NB4 (cell line): ENCODE results near the gene MRPL24.

Experiments
- DNase-seq: peaks from one replicate; pipeline ENCODE4 v3.0.0; 2010; ENCODE audit warnings: low read depth
- H3K4me3 ChIP-seq: one replicate; pipeline ENCODE4 v1.5.1; 2011; ENCODE audit warnings: mild to moderate bottlenecking, low read depth, low read length, moderate library complexity
- MYC ChIP-seq: IDR thresholded peaks from 2 replicates; pipeline ENCODE4 v1.6.1; 2011; ENCODE audit warnings: low read depth, low read length
- POLR2A ChIP-seq: IDR thresholded peaks from 2 replicates; pipeline ENCODE4 v1.6.1; 2011; ENCODE audit warnings: mild to moderate bottlenecking; ENCODE audit not compliant: insufficient read length; ENCODE audit errors: extremely low read depth
- TF ChIP-seq, protein P1 (sequence below): IDR thresholded peaks from 2 replicates; pipeline ENCODE4 v1.6.1; 2011; ENCODE audit warnings: low read depth, low read length
- TF ChIP-seq, protein P2 (sequence below): IDR thresholded peaks from one replicate; pipeline ENCODE4 v1.5.1; 2012; ENCODE audit warnings: low read depth, low read length

MRPL24 gene

DNA sequence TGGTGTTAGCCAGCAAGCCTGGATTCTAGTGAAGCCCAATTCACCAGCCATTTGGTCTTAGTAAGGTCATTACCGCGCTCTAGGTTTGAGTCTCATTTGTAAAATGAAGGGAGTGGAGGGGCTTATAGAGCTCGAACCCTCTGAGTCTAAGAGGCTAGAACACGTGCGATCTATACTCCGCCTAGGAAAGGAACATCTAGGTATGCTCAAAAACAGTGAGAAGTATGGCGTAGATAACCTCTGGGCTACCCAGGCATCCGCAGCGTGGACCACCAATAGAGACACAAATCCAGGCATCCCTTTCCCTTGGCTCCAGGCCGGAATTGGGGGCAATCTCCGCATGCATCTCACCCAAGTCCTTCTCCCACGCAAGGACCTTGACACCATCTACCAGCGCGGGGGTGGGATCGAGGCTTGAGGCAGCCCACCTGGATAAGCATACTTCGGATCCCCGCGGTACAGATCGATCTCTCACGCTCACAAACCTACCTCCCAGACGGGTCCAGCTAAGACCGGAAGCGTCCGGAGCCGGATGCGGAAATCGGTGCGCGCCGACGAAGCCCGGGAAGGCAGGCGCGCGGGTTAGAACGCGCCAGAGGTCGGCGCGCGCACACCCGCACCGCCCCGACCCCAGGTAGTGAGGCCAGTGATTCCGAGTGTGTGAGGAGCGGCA is 12.8 kb downstream of the MRPL24 start, which contains the start of gene METTL25B:
Gene METTL25B, plus strand, starts transcription at position 544 of the 673 bp plus-strand sequence. CDS start 636 bp downstream, outside the sequence.
- DNase-seq, result peak; percentile 87
- peak; percentile 24; the same call in 1 of the 2 replicates for TF ChIP-seq MYC
- TF ChIP-seq POLR2A, result peak; percentile 38
- TF ChIP-seq, protein P1, sequence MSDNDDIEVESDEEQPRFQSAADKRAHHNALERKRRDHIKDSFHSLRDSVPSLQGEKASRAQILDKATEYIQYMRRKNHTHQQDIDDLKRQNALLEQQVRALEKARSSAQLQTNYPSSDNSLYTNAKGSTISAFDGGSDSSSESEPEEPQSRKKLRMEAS, result no peak
- TF ChIP-seq, protein P2, sequence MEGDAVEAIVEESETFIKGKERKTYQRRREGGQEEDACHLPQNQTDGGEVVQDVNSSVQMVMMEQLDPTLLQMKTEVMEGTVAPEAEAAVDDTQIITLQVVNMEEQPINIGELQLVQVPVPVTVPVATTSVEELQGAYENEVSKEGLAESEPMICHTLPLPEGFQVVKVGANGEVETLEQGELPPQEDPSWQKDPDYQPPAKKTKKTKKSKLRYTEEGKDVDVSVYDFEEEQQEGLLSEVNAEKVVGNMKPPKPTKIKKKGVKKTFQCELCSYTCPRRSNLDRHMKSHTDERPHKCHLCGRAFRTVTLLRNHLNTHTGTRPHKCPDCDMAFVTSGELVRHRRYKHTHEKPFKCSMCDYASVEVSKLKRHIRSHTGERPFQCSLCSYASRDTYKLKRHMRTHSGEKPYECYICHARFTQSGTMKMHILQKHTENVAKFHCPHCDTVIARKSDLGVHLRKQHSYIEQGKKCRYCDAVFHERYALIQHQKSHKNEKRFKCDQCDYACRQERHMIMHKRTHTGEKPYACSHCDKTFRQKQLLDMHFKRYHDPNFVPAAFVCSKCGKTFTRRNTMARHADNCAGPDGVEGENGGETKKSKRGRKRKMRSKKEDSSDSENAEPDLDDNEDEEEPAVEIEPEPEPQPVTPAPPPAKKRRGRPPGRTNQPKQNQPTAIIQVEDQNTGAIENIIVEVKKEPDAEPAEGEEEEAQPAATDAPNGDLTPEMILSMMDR, result no peak
- H3K4me3 ChIP-seq, result peak within 1 kb of the TSS; percentile 100

DNA sequence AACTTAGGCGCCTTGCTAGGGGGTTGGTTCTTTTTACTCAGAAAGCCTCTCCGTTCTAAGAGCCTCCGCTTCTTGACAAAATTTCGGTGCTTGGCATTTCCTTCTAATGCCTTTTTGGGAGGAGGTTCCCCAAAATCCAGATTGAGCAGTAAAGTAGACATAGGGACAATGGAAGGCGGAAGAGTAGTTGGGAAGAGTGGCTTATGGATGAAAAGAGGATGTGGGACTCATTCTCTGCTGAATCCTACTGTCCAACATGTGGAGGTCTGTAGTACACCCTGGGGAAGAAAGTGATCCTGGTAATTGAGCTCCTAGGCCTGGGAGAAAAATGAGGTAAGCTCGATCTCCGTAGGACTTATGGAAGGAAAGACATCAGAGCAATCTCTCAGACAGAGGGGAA is 13.4 kb downstream of the MRPL24 start:
- DNase-seq, result no peak
- TF ChIP-seq, protein P2, result no peak
- TF ChIP-seq, protein P1, result no peak
- TF ChIP-seq POLR2A (no peak), MYC (no peak)
- peak overlapping the region; percentile 100 for H3K4me3 ChIP-seq

DNA sequence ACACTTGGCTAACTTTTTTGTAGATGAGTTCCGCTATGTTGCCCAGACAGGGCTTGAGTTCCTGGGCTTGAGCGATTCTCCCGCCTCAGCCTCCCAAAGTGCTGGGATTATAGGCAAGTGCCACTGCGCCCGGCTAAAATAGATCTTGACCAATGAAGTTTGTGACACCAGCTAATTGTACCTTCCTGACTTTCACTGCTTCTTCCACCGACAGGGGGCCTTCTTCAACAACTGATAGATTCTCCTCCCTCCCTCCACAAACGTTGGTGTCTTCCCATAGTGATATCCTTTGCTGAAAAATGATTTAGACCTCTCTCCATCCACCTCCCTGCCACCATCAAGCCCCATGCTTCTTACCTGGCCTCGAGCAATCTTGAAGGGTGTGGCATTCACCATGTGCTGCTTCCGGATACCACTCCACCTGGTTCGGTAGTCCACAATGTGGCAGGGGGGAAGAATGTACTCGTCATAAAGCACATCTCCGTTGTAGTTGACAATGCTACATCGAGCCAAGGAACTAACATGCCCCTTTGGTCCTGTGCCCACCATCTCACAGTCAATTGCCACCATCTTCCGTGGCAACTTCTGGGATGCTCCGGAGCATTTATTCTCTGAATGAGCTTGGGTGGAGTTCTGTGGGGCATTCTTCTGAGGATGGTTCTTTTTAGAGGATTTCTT is 14.2 kb downstream of the MRPL24 start:
- H3K4me3 ChIP-seq, result peak overlapping the region; percentile 100
- peak; percentile 86 for DNase-seq
- TF ChIP-seq, protein P2, result peak; percentile 72
- no peak for TF ChIP-seq POLR2A

DNA sequence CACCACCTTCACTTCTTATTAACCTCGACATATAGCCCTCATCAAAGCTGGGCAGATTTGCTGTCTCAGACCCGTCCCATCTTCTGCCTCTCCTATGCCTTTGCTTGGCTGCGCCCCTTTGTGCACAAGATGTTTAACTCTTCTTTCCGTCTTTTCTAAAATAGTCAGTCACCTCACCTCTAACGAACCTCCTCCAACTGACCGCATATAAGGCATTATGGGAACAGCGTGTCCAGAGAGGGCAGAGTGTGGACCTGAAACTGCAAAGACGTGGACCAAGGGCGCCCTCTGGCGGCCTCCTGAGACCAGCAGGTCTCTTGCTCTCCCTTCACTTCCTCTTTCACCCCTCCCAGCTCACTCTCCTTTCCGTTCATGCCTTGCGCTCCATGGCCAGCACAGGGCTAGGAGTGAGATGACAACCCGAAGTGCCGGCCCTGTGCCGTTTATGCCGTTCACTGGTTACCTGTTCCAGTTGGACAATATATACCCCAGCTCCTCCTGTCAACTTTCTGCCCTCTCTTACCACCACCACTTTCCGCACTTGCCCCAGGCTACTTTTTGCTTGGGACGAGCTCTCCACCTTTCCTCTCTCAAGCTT is 15.1 kb downstream of the MRPL24 start:
- DNase-seq, result peak; percentile 93
- TF ChIP-seq, protein P2, result peak; percentile 84
- TF ChIP-seq MYC, result peak; percentile 52; the same call in 1 of the 2 replicates
- TF ChIP-seq, protein P1, result peak; percentile 75
- TF ChIP-seq POLR2A, result no peak
- H3K4me3 ChIP-seq, result peak overlapping the region; percentile 100

DNA sequence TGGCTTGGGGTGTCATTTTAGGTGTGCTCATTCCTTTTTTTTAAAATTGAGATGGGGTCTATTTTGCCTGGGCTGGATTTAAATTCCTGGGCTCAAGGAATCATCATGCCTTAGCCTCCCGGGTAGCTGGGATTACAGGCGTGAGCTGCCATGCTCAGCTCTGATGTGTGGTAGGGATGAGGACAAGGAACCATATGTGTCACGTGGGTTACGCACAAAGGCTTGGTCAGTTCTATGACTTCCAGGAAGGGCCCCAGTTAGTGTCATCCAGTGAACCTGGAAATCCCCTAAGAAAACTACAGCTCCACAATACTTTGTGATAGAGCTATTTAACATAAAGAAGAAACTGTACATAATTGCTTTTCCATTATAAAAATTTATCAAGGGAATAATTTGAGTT is 19.4 kb downstream of the MRPL24 start:
- TF ChIP-seq, protein P1, result no peak
- TF ChIP-seq POLR2A (no peak), MYC (no peak)
- TF ChIP-seq, protein P2, result no peak
- DNase-seq, result no peak
- no peak overlapping the region for H3K4me3 ChIP-seq
